Stimulated activated CD4-positive, alpha-beta T cell treated with anti-CD3 and anti-CD28 coated beads, Interleukin-1b, Interleukin-23, amount 100 ng/mL, for 4 hours (primary cell): ENCODE data around the gene MNX1.

Experiments used
- DNase-seq, 2 donors: peaks; one replicate each; pipeline ENCODE4 v3.0.0-alpha.2; 2020; ENCODE audit warnings: low read depth in 2 of 2

Gene MNX1

GRCh38 chr7:157010588-157011332 lies at the start of gene MNX1:
Gene MNX1 (minus strand): TSS chr7:157010663. CDS start chr7:157010350, 313 bp downstream.
- DNase-seq: peak in 1 of 2 donors; percentile 44

- no peak for DNase-seq
These were observed 49.1 kb upstream of the MNX1 start for GRCh38 chr7:157059534-157059933.

- no peak for DNase-seq
These were observed 48.2 kb upstream of the MNX1 start for GRCh38 chr7:157058701-157059100.

GRCh38 chr7:157058068-157058467 lies 47.6 kb upstream of the MNX1 start:
- DNase-seq: no peak

GRCh38 chr7:157056957-157057902 lies 46.8 kb upstream of the MNX1 start:
- DNase-seq: no peak

- no peak for DNase-seq
These were observed 45.8 kb upstream of the MNX1 start for GRCh38 chr7:157056246-157056645.

- no peak for DNase-seq
These were observed 44.5 kb upstream of the MNX1 start for GRCh38 chr7:157054927-157055326.

GRCh38 chr7:157053118-157053517 lies 42.7 kb upstream of the MNX1 start:
- no peak for DNase-seq

- DNase-seq: no peak
These were observed 36.7 kb upstream of the MNX1 start for GRCh38 chr7:157047148-157047547.

GRCh38 chr7:157046681-157047080 lies 36.2 kb upstream of the MNX1 start:
- DNase-seq: no peak

GRCh38 chr7:157044943-157045660 lies 34.6 kb upstream of the MNX1 start:
- no peak for DNase-seq

GRCh38 chr7:157044147-157044687 lies 33.8 kb upstream of the MNX1 start:
- no peak for DNase-seq

GRCh38 chr7:157043745-157044144 lies 33.3 kb upstream of the MNX1 start:
- no peak for DNase-seq

- no peak for DNase-seq
These were observed 31.2 kb upstream of the MNX1 start for GRCh38 chr7:157041514-157042277.

GRCh38 chr7:157041004-157041403 lies 30.5 kb upstream of the MNX1 start:
- DNase-seq: no peak

GRCh38 chr7:157037635-157038034 lies 27.2 kb upstream of the MNX1 start:
- no peak for DNase-seq

GRCh38 chr7:157037028-157037427 lies 26.6 kb upstream of the MNX1 start:
- DNase-seq: no peak

GRCh38 chr7:157035979-157036378 lies 25.5 kb upstream of the MNX1 start:
- no peak for DNase-seq

GRCh38 chr7:157035302-157035701 lies 24.8 kb upstream of the MNX1 start:
- DNase-seq: no peak

GRCh38 chr7:157033483-157034473 lies 23.3 kb upstream of the MNX1 start:
- DNase-seq: no peak
